Activated CD4-positive, alpha-beta T cell treated with anti-CD3 and anti-CD28 coated beads, Interleukin-2, amount 10 ng/mL, durations not matched to agents 24 days and 14 days (primary cell): ENCODE measurements around the gene SELE. TPM values are rescaled to one million over a fixed set of nuclear protein-coding genes. Genes with fewer than 3 reads are reported as not detected.
"Not testable (repeated sequence)": the region's sequence is repeated elsewhere in the genome, so short reads cannot be mapped to it uniquely, and the experiment has no call there.

Experiments used
- DNase-seq: peaks from one replicate; pipeline ENCODE4 v3.0.0; 2022
- H3K27ac Mint-ChIP-seq: one replicate; pipeline ENCODE4 v1.8.0; 2022; ENCODE audit warnings: mild to moderate bottlenecking, mixed read lengths
- H3K27me3 Mint-ChIP-seq: one replicate; pipeline ENCODE4 v1.8.0; 2022; ENCODE audit warnings: mixed read lengths
- H3K36me3 Mint-ChIP-seq: one replicate; pipeline ENCODE4 v1.8.0; 2022; ENCODE audit warnings: low read depth, mild to moderate bottlenecking, mixed read lengths
- H3K4me1 Mint-ChIP-seq: one replicate; pipeline ENCODE4 v1.8.0; 2021; ENCODE audit warnings: mixed read lengths
- H3K4me3 Mint-ChIP-seq: one replicate; pipeline ENCODE4 v1.8.0; 2022; ENCODE audit warnings: mild to moderate bottlenecking, moderate library complexity, mixed read lengths
- H3K9me3 Mint-ChIP-seq: one replicate; pipeline ENCODE4 v1.8.0; 2021; ENCODE audit warnings: mixed read lengths
- intact Hi-C: fragments of 100-400 bp; cut with micrococcal nuclease; formaldehyde crosslinking; loops from one replicate; pipeline ENCODE4 v1.15.1; 2023
- total RNA-seq: library from RNA; stranded (reverse); gene quantifications from 2 replicates; pipeline ENCODE4 v1.2.3, GENCODE V29; 2022

Gene SELE
- total RNA-seq, 1 donor from 2014 or later = not detected

DNA sequence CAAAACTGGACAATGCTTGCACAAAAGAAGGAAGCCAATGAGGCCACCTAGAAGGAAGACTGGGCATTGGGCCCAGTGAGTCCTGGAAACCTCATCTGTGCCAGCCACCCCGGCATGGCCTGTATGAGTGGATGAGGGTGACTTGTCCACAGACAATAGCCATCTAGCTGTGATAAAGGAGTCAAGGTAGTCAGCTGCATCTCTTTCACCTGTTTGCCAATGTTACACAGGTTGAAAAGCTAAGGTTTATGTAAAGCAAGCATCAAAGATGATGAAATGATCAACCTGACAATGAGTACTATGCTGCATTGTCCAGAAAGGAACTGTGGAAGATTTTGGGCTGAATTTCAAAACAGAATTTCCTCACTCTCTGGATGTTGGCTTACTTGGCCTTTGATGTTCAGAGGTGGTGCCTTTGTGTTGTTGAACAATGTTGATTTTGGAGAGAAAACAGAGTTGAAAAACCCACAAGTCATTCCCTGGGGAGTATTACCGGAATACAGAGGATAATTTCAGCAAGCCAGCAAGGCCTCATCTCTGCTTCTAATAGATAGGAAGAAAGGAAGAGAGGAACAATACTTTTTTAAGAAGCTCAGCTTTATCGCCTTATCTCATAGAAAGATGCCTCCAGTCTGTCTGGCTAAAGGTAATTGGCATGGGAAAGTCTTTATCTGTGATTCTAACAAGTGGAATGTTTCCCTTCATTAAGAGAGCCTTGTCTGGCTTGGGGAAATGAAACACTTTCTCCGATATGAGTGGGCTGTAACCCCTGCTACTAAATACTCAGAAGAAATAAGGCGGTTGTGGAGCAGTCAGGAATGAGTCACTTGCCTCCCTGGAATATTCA, 11.4 kb upstream of the SELE start:
- H3K36me3 Mint-ChIP-seq = no peaks in the 10 kb centered on the region
- H3K27ac Mint-ChIP-seq = no peak overlapping the region
- peaks cover 14% of the 10 kb centered on the region for H3K27me3 Mint-ChIP-seq
- H3K9me3 Mint-ChIP-seq = no peaks in the 10 kb centered on the region
- no peaks in the 10 kb centered on the region for H3K4me1 Mint-ChIP-seq
- no peak overlapping the region for H3K4me3 Mint-ChIP-seq
- intact Hi-C loops = no loop called here
- no peak for DNase-seq

DNA sequence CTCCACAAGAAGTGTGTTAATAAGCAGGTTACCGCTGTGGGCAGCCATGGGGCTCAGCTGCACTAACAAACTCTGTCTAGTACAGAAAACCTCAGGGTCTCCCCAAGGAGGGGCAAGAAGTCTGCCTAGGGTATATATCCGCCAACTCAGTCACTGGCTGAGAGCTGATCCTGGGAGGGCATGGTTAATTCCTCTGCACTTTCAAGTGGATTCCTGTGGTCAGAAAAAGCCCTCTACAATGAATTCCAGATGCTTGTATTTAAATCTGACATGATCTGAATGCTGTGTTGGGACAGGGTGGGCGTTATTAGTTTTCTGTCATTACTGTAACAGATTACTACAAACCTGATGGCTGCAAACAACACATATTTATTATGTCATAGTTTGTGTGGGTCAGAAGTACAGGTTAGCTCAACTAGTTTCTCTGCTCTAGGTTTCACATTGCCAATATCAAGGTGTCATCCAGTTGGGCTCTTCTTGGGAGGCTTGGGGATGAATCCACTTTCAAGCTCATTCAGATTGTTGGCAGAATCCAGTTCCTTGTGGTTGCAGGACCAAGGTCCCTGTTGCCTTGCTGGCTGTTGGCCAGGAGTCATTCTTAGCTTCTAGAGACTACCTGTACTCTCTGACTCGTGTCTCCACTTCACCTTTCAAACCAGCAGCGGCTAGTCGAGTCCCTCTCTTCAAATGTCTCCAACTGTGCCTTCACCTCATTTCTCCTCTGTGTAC, 8.0 kb upstream of the SELE start:
- H3K27ac Mint-ChIP-seq = no peak overlapping the region
- H3K9me3 Mint-ChIP-seq = no peaks in the 10 kb centered on the region
- intact Hi-C loops = loop anchor here (5.0 kb wide), 1 partner anchor 950 kb away; no protein-coding TSS in a partner anchor
- no peak overlapping the region for H3K4me3 Mint-ChIP-seq
- H3K27me3 Mint-ChIP-seq = peaks cover 34% of the 10 kb centered on the region
- no peaks in the 10 kb centered on the region for H3K36me3 Mint-ChIP-seq
- DNase-seq = no peak
- no peaks in the 10 kb centered on the region for H3K4me1 Mint-ChIP-seq

DNA sequence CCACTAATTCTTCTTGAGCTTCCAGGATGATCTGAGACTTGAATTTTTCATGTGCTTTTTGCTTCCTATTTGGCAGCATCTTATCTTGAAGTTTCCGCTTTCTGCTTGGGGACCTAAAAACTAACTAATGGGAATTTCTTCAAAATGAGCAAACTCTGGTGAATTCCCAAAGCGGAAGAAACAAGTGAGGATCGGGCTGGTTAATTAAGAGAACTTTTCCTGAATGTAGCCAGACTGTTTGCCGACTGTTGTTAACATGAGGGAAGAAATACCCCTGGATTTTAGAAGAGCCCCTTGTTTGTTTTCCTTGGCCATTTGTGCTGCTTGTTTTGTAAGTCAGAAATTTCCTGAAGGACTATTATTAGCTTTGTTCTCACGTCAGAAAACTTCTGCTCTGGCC, 6.1 kb upstream of the SELE start:
- Mint-ChIP-seq H3K4me3 (no peak overlapping the region), H3K27ac (no peak overlapping the region), H3K27me3 (peaks cover 38% of the 10 kb centered on the region), H3K36me3 (no peaks in the 10 kb centered on the region), H3K9me3 (no peaks in the 10 kb centered on the region), H3K4me1 (no peaks in the 10 kb centered on the region)
- no peak for DNase-seq
- intact Hi-C loops = loop anchor here (5.0 kb wide), 1 partner anchor 948 kb away; no protein-coding TSS in a partner anchor

DNA sequence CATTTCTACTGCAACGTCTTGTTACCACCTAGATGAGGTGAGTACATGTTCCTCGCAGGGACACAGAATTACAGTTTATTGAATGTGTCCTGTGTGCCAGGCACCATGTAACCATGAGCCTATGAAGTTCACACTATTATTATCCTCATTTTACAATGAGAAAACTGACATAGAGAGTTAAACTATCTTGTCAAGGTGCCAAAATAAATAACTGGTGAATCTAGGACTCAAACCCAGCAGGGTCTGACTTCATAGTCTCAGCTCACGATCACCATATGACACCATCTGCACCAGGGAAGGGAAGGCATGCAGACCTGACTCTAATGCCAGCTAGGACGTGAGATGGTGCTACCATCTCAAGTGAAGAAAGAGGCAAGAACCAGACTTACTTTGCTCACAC, 2.4 kb downstream of the SELE start:
- no peaks in the 10 kb centered on the region for H3K9me3 Mint-ChIP-seq
- H3K4me1 Mint-ChIP-seq = peaks cover 3% of the 10 kb centered on the region
- no peaks in the 10 kb centered on the region for H3K36me3 Mint-ChIP-seq
- intact Hi-C loops = no loop called here
- no peak for DNase-seq
- no peak overlapping the region for H3K4me3 Mint-ChIP-seq
- H3K27me3 Mint-ChIP-seq = peaks cover 34% of the 10 kb centered on the region
- H3K27ac Mint-ChIP-seq = no peak overlapping the region

DNA sequence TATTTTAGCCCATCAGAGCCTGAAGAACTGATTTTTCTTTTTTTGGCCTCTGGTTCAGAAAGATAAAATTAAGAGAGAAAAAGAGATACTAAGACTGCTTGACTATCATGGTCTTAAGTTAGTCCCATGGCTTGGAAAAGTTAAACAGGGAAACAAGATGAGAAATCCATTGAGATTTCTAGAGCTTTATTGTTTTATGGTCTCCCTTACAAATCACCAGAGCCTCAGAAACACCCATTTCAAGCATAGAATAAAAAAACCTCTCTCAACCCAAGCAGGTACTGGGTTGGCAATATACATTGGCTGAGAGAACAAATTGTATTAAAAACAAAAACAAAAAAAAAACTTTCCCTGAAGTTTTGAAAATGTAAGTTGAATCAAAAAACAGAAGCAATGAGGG, 3.9 kb downstream of the SELE start:
- Mint-ChIP-seq H3K4me1 (peaks cover 3% of the 10 kb centered on the region), H3K4me3 (no peak overlapping the region), H3K36me3 (no peaks in the 10 kb centered on the region), H3K27me3 (peaks cover 35% of the 10 kb centered on the region), H3K27ac (no peak overlapping the region), H3K9me3 (no peaks in the 10 kb centered on the region)
- DNase-seq = no peak
- intact Hi-C loops = no loop called here

DNA sequence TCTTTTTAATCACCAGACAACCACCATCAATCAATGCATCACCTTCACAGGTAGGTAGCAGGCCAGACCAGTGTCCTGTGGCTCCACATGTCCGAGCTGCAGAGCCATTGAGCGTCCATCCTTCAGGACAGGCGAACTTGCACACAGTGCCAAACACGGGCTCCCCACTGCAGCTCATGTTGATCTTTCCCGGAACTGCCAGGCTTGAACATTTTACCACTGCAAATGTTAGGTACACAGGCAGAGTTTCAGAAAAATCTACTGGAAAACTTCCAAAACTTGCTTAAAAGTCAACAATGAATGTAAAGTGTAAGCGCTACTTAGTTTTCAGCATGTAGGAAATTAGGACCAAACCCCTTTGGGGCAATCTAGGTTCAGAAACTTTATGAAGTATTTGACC, 6.6 kb downstream of the SELE start:
- intact Hi-C loops = no loop called here
- Mint-ChIP-seq H3K27me3 (peaks cover 36% of the 10 kb centered on the region), H3K4me3 (no peak overlapping the region), H3K36me3 (no peaks in the 10 kb centered on the region), H3K9me3 (no peaks in the 10 kb centered on the region), H3K4me1 (peaks cover under 1% of the 10 kb centered on the region), H3K27ac (no peak overlapping the region)
- no peak for DNase-seq

DNA sequence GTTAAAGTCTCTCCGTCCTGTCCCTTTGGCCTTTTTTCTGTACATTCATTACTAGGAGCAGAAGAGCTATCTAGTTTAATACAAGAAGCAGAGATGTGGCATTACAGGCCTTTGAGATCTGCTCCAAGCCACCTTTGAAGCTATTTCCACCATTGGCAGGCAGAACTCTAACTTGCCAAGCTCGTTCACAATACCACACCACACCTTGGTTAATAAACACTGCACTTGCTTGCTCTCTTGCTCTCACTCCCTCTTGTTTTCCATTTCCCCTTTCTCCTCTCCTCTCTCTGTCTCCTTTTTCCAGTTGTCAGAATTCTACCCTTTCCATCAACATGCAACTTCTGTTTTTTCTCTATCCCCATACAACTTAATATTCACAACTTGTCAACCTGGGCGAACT, 7.0 kb downstream of the SELE start:
- no peak overlapping the region for H3K4me3 Mint-ChIP-seq
- no peak for DNase-seq
- H3K4me1 Mint-ChIP-seq = no peaks in the 10 kb centered on the region
- no peak overlapping the region for H3K27ac Mint-ChIP-seq
- H3K9me3 Mint-ChIP-seq = no peaks in the 10 kb centered on the region
- intact Hi-C loops = no loop called here
- H3K36me3 Mint-ChIP-seq = no peaks in the 10 kb centered on the region
- H3K27me3 Mint-ChIP-seq = peaks cover 36% of the 10 kb centered on the region

DNA sequence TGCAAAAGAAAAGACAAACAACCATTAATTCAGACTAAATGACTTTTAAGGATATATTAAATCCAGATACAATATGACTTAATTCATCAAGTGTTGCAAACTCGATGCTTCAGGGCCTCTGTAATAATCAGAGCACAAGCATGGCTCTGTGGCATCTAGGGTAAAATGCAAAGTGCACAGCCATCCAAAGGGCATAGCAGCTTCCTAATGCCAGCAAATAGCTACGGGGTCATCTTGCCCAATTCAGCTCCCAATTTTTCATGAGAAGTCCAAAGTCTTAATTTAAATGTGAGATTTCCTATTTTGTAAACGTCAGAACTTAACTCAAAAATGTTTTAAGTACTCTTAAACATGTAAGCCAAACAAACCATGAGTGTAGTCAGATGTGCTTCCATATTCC, 7.9 kb downstream of the SELE start:
- no peak overlapping the region for H3K27ac Mint-ChIP-seq
- DNase-seq = no peak
- peaks cover 30% of the 10 kb centered on the region for H3K27me3 Mint-ChIP-seq
- H3K9me3 Mint-ChIP-seq = no peaks in the 10 kb centered on the region
- intact Hi-C loops = no loop called here
- no peaks in the 10 kb centered on the region for H3K4me1 Mint-ChIP-seq
- H3K4me3 Mint-ChIP-seq = no peak overlapping the region
- H3K36me3 Mint-ChIP-seq = no peaks in the 10 kb centered on the region

DNA sequence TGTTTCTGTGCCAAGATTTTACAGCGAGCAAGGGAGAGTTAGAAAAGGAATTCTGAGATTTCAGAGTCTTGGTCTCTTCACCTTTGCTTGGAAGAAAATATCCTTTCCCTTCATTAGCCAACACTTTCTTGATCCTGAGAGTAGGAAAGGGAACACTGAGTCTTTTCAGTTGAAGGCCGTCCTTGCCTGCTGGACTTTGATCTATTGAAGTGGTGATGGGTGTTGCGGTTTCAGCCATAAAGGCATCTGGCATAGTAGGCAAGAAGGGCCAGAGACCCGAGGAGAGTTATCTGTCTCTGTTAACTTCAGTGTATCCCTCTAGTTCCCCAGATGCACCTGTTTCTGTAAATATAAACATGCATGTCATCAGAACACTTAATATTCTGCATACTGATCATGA, 9.7 kb downstream of the SELE start:
- H3K4me3 Mint-ChIP-seq = no peak overlapping the region
- no peak for DNase-seq
- H3K36me3 Mint-ChIP-seq = no peaks in the 10 kb centered on the region
- no peak overlapping the region for H3K27ac Mint-ChIP-seq
- intact Hi-C loops = no loop called here
- H3K9me3 Mint-ChIP-seq = no peaks in the 10 kb centered on the region
- H3K4me1 Mint-ChIP-seq = no peaks in the 10 kb centered on the region
- H3K27me3 Mint-ChIP-seq = peaks cover 24% of the 10 kb centered on the region

DNA sequence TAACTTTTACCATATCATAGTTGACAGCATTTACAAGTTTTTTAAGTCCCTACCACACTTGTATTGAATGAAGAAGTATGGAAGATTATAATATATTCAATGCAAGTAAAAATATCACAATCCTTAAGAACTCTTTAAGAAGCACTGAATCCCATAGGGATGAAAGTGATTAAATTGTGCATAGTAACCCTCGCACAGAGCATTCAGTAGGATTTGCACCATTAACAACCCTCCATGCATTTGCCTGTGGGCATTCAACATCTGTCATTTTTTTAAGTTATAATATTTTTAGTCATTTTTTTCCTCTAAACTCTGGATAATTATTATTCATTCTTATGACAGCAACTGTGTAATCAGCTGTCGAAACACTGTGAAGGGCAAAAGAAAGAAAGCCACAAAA, 10.1 kb downstream of the SELE start:
- intact Hi-C loops = no loop called here
- Mint-ChIP-seq H3K27ac (no peak overlapping the region), H3K27me3 (peaks cover 23% of the 10 kb centered on the region), H3K4me3 (no peak overlapping the region), H3K36me3 (no peaks in the 10 kb centered on the region), H3K4me1 (no peaks in the 10 kb centered on the region), H3K9me3 (peaks cover 3% of the 10 kb centered on the region)
- DNase-seq = no peak

DNA sequence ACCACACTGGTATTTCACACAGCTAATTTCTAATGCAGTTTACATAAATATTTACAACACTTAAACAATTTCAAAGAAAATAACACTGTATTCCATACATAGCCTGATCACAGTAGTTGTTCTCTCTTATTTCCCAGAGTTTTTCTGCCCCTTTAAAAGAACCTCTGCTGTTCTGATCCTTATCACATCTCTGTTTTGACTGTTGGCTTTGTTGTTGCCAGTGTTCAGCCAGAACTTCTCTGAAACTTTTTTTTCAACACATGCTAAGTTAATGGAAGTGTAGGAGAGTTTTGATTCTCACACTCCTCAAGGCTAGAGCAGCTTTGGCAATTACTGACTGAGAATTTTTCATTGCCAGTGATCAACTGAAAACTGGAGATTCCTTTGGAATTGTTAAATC, 11.1 kb downstream of the SELE start:
- Mint-ChIP-seq H3K4me3 (no peak overlapping the region), H3K27me3 (peaks cover 24% of the 10 kb centered on the region), H3K9me3 (peaks cover 8% of the 10 kb centered on the region), H3K36me3 (no peaks in the 10 kb centered on the region), H3K27ac (no peak overlapping the region), H3K4me1 (no peaks in the 10 kb centered on the region)
- intact Hi-C loops = no loop called here
- DNase-seq = no peak

DNA sequence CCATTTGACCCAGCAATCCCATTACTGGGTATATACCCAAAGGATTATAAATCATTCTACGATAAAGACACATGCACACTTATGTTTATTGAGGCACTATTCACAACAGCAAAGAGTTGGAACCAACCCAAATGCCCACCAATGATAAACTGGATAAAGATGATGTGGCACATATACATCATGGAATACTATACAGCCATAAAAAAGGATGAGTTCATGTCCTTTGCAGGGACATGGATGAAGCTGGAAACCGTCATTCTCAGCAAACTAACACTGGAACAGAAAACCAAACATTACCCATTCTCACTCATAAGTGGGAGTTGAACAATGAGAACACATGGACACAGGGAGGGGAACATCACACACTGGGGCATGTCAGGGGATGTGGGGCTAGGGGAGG, 18.8 kb downstream of the SELE start:
- H3K36me3 Mint-ChIP-seq, DNase-seq, H3K27ac Mint-ChIP-seq, intact Hi-C loops, H3K4me3 Mint-ChIP-seq: not testable (repeated sequence)
- H3K4me1 Mint-ChIP-seq = peaks cover 11% of the 10 kb centered on the region
- peaks cover 40% of the 10 kb centered on the region for H3K27me3 Mint-ChIP-seq
- H3K9me3 Mint-ChIP-seq = peaks cover 37% of the 10 kb centered on the region

DNA sequence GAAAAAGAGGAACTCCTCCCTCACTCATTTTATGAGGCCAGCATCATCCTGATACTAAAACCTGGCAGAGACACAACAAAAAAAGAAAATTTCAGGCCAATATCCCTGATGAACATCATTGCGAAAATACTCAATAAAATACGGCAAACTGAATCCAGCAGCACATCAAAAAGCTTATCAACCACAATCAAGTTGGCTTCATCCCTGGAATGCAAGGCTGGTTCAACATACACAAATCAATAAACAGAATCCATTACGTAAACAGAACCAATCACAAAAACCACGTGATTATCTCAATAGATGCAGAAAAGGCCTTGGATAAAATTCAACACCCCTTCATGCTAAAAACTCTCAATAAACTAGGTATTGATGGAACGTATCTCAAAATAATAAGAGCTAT, 20.8 kb downstream of the SELE start:
- intact Hi-C loops = loop anchor here (5.0 kb wide), 2 partner anchors 94 to 1246 kb away; no protein-coding TSS in a partner anchor
- H3K27me3 Mint-ChIP-seq = peaks cover 32% of the 10 kb centered on the region

DNA sequence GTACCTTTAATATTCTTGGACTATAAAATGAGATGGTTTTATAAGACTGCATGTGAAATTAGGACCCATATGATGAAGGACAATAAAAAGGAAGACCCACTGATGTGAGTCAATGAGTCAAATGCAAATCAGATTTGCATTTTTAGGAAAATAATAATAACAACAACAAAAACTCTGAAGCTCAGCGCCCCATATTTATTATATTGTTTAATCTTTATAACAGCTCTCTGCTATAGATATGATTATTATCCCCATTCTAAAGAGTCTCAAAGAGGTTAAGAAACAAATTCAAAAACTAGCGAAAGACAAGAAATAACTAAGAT, 21.6 kb downstream of the SELE start:
- intact Hi-C loops = loop anchor here (1.0 to 5.0 kb wide), 4 partner anchors 95 to 1245 kb away; partner anchors contain the start of gene F5
- Mint-ChIP-seq H3K36me3 (peaks cover 15% of the 10 kb centered on the region), H3K4me1 (peaks cover 28% of the 10 kb centered on the region), H3K4me3 (peak overlapping the region; percentile 89), H3K9me3 (peaks cover 24% of the 10 kb centered on the region), H3K27me3 (peaks cover 28% of the 10 kb centered on the region), H3K27ac (no peak overlapping the region)
- no peak for DNase-seq

More for the DNA sequence above, 20.8 kb downstream of the SELE start:
- not testable (repeated sequence) for H3K27ac Mint-ChIP-seq, DNase-seq, H3K4me3 Mint-ChIP-seq
- H3K9me3 Mint-ChIP-seq = peaks cover 29% of the 10 kb centered on the region
- H3K4me1 Mint-ChIP-seq = peaks cover 26% of the 10 kb centered on the region
- H3K36me3 Mint-ChIP-seq = peaks cover 15% of the 10 kb centered on the region
